ENCODE data around the gene TNFRSF4.
"Not testable (repeated sequence)": the region's sequence is repeated elsewhere in the genome, so short reads cannot be mapped to it uniquely, and the experiment has no call there.

Gene TNFRSF4

DNA sequence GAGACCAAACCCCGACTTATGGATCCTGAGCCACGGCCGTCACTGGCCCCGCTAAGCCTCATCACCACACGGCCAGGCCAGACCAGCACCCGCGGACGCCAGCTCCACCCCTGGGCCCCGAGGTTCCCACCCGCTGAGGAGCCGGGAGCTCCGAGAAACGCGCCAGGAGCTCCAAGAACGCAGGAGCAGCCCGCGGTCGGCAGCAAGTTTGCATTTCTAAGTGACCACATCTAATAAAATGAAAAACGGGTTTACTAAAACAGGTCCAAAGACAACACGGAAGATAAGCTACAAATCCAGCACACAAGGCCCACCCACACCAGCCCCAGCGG, 40.7 kb upstream of the TNFRSF4 start:
- ChIA-PET POLR2A (interaction anchor here (1.1 kb wide), 1 partner anchor 22 kb away, joined by 3 read pairs; the partner anchor contains the start of gene B3GALT6), CTCF (no interaction called here)
- TF ChIP-seq ELF4 (IDR thresholded peaks at IDR 0.05) (no peak), ZNF384 (IDR thresholded peaks at IDR 0.05) (no peak), LEF1 (IDR thresholded peaks at IDR 0.05; ENCODE audit: borderline replicate concordance) (no peak), CTBP1 (IDR thresholded peaks at IDR 0.05; ENCODE audit: borderline replicate concordance) (no peak), ARNT (IDR thresholded peaks at IDR 0.05) (no peak), FOXK2 (IDR thresholded peaks at IDR 0.05) (no peak), FOXA1 (IDR thresholded peaks at IDR 0.05) (no peak), SUZ12 (IDR thresholded peaks at IDR 0.05) (no peak), NFRKB (IDR thresholded peaks at IDR 0.05) (no peak), L3MBTL2 (conservative IDR thresholded peaks at IDR 0.05) (no peak), HDGF (IDR thresholded peaks at IDR 0.05; ENCODE audit: borderline replicate concordance) (no peak)

DNA sequence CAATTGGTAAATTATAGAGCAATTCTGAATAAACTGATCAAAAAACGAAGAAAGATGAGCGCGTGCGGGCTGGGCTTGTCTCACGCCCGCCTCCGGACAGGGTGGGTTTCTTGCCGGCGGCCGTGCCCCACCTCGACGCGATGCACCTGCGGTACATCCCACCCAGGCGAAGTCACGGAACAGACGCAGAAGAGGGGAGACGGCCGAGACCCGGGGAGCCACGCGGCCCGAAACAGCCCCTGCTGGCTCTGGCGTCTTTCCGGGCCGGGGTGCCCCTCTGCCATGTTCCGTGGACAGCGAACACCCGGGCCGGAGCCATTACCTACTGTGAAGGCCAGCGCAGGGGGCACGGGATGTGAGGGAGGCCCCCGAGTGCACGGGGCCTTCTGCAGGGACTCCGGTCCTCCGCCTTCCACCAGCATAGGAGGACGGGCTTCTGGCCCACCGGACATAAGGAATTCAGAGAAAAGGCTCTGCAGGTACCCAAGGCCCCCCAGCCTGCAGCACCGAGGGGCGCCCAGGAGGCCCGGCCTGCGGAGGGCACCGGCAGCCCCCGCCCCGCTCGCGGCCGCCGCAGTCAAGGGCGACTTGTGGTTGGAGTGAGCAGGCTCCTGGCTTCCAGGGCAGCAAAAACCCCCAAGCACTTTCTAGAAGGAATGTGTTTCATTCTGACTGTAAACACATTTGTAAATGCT, 40.2 kb upstream of the TNFRSF4 start:
- TF ChIP-seq HDGF (IDR thresholded peaks at IDR 0.05; ENCODE audit: borderline replicate concordance) (no peak), ELF4 (IDR thresholded peaks at IDR 0.05) (no peak), FOXK2 (IDR thresholded peaks at IDR 0.05) (no peak), ARNT (IDR thresholded peaks at IDR 0.05) (no peak), TARDBP (IDR thresholded peaks at IDR 0.05) (no peak), L3MBTL2 (conservative IDR thresholded peaks at IDR 0.05) (no peak), NFRKB (IDR thresholded peaks at IDR 0.05) (no peak), CTBP1 (IDR thresholded peaks at IDR 0.05; ENCODE audit: borderline replicate concordance) (no peak), LEF1 (IDR thresholded peaks at IDR 0.05; ENCODE audit: borderline replicate concordance) (no peak), SP1 (IDR thresholded peaks at IDR 0.05) (no peak), BHLHE40 (IDR thresholded peaks at IDR 0.05; ENCODE audit: borderline replicate concordance) (no peak)
- TF ChIP-seq, protein P1, sequence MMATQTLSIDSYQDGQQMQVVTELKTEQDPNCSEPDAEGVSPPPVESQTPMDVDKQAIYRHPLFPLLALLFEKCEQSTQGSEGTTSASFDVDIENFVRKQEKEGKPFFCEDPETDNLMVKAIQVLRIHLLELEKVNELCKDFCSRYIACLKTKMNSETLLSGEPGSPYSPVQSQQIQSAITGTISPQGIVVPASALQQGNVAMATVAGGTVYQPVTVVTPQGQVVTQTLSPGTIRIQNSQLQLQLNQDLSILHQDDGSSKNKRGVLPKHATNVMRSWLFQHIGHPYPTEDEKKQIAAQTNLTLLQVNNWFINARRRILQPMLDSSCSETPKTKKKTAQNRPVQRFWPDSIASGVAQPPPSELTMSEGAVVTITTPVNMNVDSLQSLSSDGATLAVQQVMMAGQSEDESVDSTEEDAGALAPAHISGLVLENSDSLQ (IDR thresholded peaks at IDR 0.05) = no peak
- ChIA-PET CTCF (no interaction called here), POLR2A (no interaction called here)
- DNase-seq (ENCODE audit: extremely low spot score) = no peak

More for the DNA sequence above, 40.7 kb upstream of the TNFRSF4 start:
- DNase-seq (ENCODE audit: extremely low spot score) = no peak

DNA sequence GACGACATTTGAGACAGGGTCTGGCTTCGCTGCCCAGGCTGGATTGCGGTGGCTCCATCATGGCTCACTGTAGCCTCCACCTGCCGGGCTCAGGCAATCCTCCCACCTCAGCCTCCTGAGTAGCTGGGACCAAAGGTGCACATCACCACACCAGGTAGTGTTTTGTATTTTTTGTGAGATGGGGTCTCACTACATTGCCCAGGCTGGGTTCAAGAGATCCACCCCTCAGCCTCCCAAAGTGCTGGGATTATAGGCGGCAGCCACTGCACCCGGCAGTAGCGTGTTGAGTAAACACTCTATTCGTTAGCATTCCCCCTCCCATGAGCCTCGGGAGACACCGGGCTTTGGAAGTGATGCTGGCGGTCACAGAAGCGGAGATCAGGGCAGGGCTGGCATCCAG, 39.4 kb upstream of the TNFRSF4 start:
- ChIA-PET POLR2A (no interaction called here), CTCF (no interaction called here)
- TF ChIP-seq SP1 (IDR thresholded peaks at IDR 0.05) (no peak), HDGF (IDR thresholded peaks at IDR 0.05; ENCODE audit: borderline replicate concordance) (no peak), LEF1 (IDR thresholded peaks at IDR 0.05; ENCODE audit: borderline replicate concordance) (no peak), SUZ12 (IDR thresholded peaks at IDR 0.05) (no peak), FOXK2 (IDR thresholded peaks at IDR 0.05) (no peak), L3MBTL2 (conservative IDR thresholded peaks at IDR 0.05) (no peak), TARDBP (IDR thresholded peaks at IDR 0.05) (no peak), FOXM1 (IDR thresholded peaks at IDR 0.05; ENCODE audit: borderline replicate concordance) (no peak), BHLHE40 (IDR thresholded peaks at IDR 0.05; ENCODE audit: borderline replicate concordance) (no peak), ARNT (IDR thresholded peaks at IDR 0.05) (no peak), ZNF384 (IDR thresholded peaks at IDR 0.05) (no peak), NFRKB (IDR thresholded peaks at IDR 0.05) (no peak), FOXA1 (IDR thresholded peaks at IDR 0.05) (no peak), CTBP1 (IDR thresholded peaks at IDR 0.05; ENCODE audit: borderline replicate concordance) (no peak), ELF4 (IDR thresholded peaks at IDR 0.05) (no peak)
- TF ChIP-seq, protein P1 (IDR thresholded peaks at IDR 0.05) = no peak
- DNase-seq (ENCODE audit: extremely low spot score) = no peak

DNA sequence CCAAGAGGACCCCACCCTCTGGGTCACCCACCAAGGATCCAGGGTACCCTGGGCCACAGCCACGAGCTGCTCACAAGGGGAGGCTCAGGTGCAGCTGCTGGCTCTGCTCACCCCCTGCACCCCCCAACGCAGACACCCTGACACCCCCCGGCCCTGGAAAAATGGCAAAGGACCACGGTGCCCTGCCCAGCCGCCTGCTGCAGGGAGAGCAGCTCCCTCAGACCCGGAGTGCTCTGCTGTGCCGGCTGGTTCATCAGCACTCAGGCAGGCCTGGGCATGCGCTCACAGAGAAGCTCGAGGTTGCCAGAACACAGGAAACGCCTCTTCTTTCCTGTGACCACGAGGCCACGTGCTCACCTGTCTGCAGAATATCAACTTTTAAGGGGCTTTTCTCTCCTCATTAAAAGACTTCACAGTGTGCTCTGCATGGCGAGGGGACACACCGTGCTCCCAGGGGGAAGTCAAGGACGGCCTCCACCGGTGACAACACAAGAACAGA, 36.9 kb upstream of the TNFRSF4 start:
- ChIA-PET CTCF (interaction anchor here (0.7 to 1.1 kb wide), 5 partner anchors 41 to 265 kb away, joined by 3 to 4 read pairs (median 3); no protein-coding TSS in a partner anchor), POLR2A (interaction anchor here (1.0 to 1.3 kb wide), 2 partner anchors 23 to 24 kb away, joined by 3 read pairs; partner anchors contain the start of gene UBE2J2)
- no peak for TF ChIP-seq FOXA1 (IDR thresholded peaks at IDR 0.05)
- no peak for TF ChIP-seq SP1 (IDR thresholded peaks at IDR 0.05)
- no peak for TF ChIP-seq BHLHE40 (IDR thresholded peaks at IDR 0.05; ENCODE audit: borderline replicate concordance)
- DNase-seq (ENCODE audit: extremely low spot score) = no peak

DNA sequence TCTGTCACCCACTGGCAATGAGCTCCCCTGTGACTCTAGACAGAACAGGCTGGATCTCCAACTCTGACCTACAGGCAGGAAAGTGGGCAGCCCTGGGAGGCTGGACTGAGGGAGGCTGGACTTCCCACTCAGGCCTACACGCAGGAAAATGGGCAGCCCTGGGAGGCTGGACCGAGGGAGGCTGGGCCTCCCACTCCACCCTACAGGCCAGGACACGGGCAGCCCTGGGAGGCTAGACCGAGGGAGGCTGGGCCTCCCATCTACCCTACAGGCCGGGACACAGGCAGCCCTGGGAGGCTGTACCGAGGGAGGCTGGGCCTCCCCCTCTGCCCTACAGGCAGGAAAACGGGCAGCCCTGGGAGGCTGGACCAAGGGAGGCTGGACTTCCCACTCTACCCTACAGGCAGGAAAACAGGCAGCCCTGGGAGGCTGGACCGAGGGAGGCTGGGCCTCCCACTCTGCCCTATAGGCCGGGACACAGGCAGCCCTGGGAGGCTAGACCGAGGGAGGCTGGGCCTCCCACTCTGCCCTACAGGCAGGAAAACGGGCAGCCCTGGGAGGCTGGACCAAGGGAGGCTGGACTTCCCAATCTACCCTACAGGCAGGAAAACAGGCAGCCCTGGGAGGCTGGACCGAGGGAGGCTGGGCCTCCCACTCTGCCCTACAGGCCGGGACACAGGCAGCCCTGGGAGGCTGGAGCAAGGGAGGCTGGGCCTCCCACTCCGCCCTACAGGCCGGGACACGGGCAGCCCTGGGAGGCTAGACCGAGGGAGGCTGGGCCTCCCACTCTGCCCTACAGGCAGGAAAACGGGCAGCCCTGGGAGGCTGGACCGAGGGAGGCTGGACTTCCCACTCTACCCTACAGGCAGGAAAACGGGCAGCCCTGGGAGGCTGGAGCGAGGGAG, 34.3 kb upstream of the TNFRSF4 start:
- DNase-seq (ENCODE audit: extremely low spot score); CTCF ChIA-PET: not testable (repeated sequence)
- POLR2A ChIA-PET = interaction anchor here (1.0 kb wide), 1 partner anchor 9 kb away, joined by 4 read pairs; no protein-coding TSS in a partner anchor

DNA sequence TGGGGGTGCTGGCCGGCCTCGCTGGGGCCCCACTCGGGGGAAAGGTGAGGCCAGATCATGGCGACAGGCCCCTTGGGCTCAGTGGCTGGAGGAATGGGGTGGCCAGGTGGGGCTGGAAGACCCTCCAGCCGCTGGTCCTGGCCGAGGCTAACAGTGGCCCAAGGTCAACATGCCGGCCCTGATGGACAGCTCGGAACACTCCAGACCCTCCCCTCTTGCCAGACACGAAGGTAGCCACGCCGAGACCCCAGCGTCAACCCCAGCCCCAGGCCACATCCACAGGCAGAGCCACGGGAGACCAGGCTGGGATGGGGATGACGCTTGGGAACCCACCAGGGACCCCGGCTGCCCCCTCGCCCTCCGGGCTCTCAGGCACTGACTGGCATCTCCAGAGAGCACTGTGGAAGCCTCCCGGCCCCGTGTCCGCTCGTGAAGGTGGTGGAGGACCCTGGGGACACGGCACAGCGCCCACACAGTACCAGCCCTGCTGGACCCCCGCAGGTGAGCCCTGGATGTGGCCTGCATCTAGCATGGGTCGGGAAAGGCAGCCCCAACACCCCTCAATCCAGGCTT, 33.5 kb upstream of the TNFRSF4 start:
- TF ChIP-seq L3MBTL2 (conservative IDR thresholded peaks at IDR 0.05) (no peak), BHLHE40 (IDR thresholded peaks at IDR 0.05; ENCODE audit: borderline replicate concordance) (no peak), FOXA1 (IDR thresholded peaks at IDR 0.05) (no peak), LEF1 (IDR thresholded peaks at IDR 0.05; ENCODE audit: borderline replicate concordance) (no peak), TARDBP (IDR thresholded peaks at IDR 0.05) (no peak), HDGF (IDR thresholded peaks at IDR 0.05; ENCODE audit: borderline replicate concordance) (no peak), FOXK2 (IDR thresholded peaks at IDR 0.05) (no peak), ZNF384 (IDR thresholded peaks at IDR 0.05) (no peak), FOXM1 (IDR thresholded peaks at IDR 0.05; ENCODE audit: borderline replicate concordance) (no peak), SUZ12 (IDR thresholded peaks at IDR 0.05) (no peak), ELF4 (IDR thresholded peaks at IDR 0.05) (no peak), SP1 (IDR thresholded peaks at IDR 0.05) (no peak), CTBP1 (IDR thresholded peaks at IDR 0.05; ENCODE audit: borderline replicate concordance) (no peak), NFRKB (IDR thresholded peaks at IDR 0.05) (no peak), ARNT (IDR thresholded peaks at IDR 0.05) (no peak)
- TF ChIP-seq, protein P1 (IDR thresholded peaks at IDR 0.05) = no peak
- ChIA-PET POLR2A (interaction anchor here (1.0 kb wide), 1 partner anchor 8 kb away, joined by 4 read pairs; no protein-coding TSS in a partner anchor), CTCF (no interaction called here)
- no peak for DNase-seq (ENCODE audit: extremely low spot score)
